Suppressor macrophage (primary cell): Measurements from ENCODE around the gene TNFRSF18.
"Not testable (repeated sequence)": the region's sequence is repeated elsewhere in the genome, so short reads cannot be mapped to it uniquely, and the experiment has no call there.

Source experiments
- DNase-seq, 4 experiments: peaks; one replicate each; pipeline ENCODE4 v3.0.0-alpha.2; 2020 to 2022

TNFRSF18 gene

GRCh38 chr1:1197551-1198422 is 8.6 kb downstream of the TNFRSF18 start:
- DNase-seq = no peak

- no peak for DNase-seq
Measured at GRCh38 chr1:1197188-1197500, 9.2 kb downstream of the TNFRSF18 start.

- no peak for DNase-seq
Measured at GRCh38 chr1:1196431-1197187, 9.8 kb downstream of the TNFRSF18 start.

GRCh38 chr1:1195726-1196125 is 10.7 kb downstream of the TNFRSF18 start:
- DNase-seq = not testable (repeated sequence)

- no peak for DNase-seq
Measured at GRCh38 chr1:1194723-1195122, 11.7 kb downstream of the TNFRSF18 start.

GRCh38 chr1:1191734-1192133 is 14.7 kb downstream of the TNFRSF18 start:
- no peak for DNase-seq

- peak; percentile 50 to 87 (median 78) for DNase-seq
Measured at GRCh38 chr1:1189111-1189510, 17.3 kb downstream of the TNFRSF18 start.

- no peak for DNase-seq
Measured at GRCh38 chr1:1187938-1188337, 18.5 kb downstream of the TNFRSF18 start.

- DNase-seq = no peak
Measured at GRCh38 chr1:1185101-1185765, 21.2 kb downstream of the TNFRSF18 start.

GRCh38 chr1:1183833-1184775 is 22.3 kb downstream of the TNFRSF18 start:
- DNase-seq = no peak

GRCh38 chr1:1183221-1183747 is 23.1 kb downstream of the TNFRSF18 start:
- DNase-seq = no peak

GRCh38 chr1:1182491-1183220 is 23.7 kb downstream of the TNFRSF18 start:
- peak in 2 of 4 experiments; percentile 2 to 36 for DNase-seq

GRCh38 chr1:1181938-1182410 is 24.4 kb downstream of the TNFRSF18 start:
- DNase-seq = no peak

- no peak for DNase-seq
Measured at GRCh38 chr1:1181129-1181937, 25.1 kb downstream of the TNFRSF18 start.

- DNase-seq = no peak
Measured at GRCh38 chr1:1179983-1180861, 26.2 kb downstream of the TNFRSF18 start.

GRCh38 chr1:1179346-1179982 is 26.9 kb downstream of the TNFRSF18 start:
- no peak for DNase-seq

GRCh38 chr1:1178794-1179331 is 27.5 kb downstream of the TNFRSF18 start:
- DNase-seq = no peak
